Inferior parietal cortex (tissue), 1 donor: ENCODE results near the gene NUDT14.

Experiments
- DNase-seq: peaks from one replicate; pipeline ENCODE4 v3.0.0-alpha.2; 2016; ENCODE audit errors: extremely low spot score

NUDT14 gene

DNA sequence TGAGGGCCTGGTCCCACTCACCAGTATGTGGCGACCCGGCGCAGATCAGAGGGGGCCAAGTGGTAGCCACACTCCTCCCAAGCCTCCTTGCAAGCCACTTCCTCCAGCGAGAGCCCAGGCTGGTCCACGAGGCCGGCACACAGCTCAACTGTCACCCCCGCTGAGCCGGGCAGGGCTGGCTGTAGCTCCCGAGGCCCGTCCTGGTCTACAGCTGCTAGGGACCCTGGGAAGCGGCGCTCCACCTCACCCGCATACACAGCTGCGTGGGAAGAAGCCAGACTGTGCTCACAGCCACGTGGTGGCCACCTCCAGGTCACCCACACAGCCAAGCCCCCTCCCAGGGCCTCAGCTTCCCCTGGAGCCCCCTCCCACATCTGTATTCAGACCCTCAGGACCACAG is 4.6 kb downstream of the NUDT14 start:
- DNase-seq, result no peak

DNA sequence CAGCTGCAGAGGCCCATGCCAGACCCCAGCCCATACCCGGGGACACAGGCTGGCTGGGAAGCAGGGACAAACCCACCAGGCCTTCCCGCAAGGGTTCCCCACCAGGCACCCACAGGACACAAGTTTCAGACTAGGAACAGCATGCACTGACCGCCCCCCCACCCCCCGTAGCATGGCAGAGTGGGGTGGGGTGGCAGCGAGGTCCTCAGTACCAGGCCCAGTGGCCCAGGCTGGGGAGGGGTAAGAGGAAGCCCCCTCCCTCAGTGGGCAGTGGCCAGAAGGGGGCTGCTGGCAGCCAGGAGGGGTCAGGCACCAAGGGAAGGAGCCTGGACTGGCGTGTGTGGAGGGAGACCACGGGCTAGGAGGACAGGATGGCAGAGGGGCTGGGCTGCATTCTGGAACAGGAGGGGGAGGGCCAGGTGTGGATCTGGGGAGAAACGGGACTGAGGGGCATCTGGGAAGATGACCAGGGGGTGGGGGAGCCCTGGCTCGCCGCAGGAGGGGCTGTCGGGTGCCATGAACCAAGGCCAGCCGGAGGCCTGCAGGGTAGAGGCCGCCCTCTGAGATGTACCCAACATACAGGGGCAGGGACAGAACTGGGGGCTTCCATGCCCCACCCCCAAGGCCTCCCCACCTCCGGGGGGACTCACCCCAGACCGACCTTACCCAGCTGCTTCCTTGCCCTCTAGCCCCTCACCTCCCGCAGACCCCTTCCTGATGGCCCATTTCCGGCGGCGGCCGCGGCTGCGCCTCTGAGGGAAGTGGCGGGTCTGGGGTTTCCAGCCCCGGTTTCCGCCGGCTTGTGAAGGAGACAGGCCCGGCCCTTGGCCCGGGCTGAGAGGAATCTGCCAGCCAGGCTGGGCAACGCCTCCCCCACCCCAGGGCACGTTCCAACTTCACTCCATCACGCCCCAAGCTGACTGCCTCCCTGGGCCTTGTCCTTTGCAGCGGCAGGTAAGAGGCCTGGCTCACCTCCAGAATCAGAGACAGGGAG is 6.9 kb downstream of the NUDT14 start:
- DNase-seq, result no peak

- DNase-seq, result no peak
These were observed 8.0 kb downstream of the NUDT14 start for GRCh38 chr14:105173145-105173544.

DNA sequence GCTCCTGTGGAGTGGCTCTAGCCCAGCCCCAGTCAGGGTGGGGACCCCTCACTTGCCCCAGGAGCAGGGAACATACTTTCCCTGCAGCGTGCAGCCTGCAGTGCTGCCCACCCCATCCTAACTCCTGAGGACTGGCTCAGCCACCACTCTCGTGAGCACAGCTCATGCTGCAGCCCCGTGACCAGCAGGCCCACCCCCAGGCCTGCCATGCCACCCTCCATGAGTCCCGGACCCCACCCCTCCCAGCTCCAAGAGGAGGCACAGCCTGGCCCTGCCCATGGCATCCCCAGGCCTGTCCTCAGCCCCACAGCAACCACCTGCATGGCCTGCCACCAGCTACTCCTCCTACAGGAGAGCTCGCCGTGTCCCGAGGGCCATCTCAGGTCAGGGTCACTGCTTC is 8.6 kb downstream of the NUDT14 start:
- DNase-seq, result no peak

DNA sequence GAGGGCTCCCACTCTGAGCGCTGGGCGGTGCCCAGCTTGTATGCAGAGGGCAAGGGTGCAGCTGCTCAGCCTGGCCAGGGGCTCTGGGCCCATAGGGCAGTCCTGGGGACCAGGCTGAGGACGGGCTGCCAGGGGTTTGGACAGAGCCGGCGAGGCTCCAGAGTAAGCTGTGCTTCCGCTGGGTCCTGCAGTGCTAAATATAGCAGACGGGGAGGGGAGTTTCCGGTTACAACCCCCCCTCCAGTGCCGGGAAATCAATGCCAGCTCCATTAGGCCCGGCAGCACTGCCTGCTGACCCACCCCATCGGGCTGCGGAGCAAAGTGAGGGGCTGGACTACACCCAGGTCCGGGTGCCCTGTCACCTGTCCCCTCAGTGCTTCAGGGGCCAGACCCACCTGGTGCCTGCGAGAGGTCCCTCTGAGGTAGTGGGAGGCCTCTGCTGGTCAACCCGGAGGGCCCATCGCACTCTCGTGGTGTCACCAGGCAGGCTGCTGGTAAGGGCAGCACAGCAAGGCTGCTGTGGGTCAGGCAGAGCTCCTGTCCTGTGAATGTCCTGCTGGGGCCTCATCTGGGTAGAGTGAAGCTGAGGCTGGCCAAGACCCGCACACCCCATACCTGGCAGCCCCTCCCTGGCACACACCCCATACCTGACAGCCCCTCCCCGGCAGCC is 10.0 kb downstream of the NUDT14 start:
- no peak for DNase-seq

DNA sequence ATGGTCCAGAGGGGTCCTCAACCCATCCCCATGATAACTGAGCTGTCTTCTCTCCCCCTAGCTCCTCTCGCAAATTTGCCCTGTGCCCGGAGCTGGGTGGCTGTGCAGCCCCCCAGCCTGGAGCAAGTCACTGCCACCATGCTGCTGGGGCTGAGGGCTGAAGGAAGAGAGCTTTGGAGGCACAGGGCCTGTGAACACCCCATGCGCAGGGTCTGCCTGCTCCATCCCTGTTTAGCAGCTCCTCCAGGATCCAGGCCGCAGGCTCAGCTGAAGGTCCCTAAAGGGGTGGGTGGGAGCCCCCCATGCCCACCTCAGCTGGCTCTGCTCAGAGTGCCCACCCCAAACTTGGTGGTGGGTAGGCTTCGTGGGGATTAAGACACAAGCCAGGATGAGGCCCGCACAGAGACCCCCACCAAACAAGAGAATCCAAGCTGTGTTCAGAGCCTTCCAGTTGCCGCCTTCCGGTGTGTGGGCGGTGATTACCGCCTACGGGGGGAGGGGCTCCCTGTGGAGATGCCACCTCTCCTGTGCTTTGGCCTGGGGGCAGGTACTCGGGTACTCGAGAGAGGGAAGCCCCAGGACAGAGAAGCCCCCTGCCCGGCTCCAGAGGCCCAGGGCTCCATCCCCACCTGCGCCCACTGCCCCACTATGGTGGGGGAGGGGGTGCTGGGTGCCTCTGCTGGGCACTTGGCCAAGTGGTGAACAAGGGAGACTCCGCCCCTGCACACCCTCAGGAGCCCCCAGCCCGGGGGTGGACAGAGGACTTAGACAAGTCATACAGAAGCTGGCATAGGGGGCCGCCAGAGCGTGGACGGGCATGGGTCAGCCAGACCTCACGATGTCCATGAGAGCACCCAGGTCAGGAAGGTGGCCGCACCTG is 11.1 kb downstream of the NUDT14 start:
- no peak for DNase-seq

DNA sequence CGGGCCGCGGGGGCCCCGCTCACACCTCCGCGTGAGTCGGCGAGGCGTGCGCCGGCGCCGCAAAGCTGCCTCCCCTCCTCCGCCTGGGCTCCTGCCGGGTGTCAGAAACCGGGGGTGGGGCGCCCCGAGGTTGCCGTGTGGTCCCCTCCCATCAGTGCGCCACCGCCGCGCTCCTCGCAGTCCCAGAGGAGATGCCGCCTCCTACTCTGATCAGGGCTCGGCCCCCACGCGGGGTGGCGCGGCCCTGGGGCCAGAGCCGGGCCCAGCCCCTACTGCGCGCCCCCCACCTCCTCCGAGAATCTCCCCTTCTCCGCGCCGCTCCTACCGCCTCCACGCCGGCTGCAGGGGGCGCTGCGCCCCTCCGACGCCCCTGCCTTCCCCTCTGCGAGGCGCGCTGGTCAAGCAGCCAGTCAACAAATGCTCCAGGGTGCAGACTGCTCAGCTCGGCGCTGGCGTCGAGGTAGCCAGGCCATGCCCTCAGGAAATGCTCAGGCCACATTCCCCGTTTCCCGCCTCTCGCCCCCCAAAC is 12.1 kb downstream of the NUDT14 start:
- DNase-seq, result no peak

DNA sequence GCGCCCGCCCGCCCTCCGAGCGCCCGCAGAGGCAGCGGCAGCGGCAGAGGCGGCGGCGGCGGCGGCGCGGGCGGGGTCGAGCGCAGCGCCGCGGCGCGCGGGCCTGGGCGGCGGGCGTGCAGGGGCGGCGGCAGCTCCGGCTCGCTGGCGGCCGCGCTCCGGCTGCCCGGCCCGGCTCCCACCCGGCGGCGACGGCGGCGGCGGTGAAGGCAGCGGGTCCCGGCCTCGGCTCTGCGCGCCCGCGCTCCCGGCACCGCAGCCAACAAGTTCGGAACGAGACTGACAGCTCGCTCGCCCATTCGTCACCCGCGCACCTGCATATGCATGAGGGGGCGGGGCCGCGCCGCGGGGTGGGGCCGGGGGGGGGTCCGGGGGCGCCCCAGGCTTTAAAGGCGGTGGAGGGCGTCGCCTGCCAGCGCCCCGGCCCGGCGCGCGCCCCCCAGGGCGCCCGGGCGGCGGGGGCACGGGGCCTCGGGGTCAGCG is 12.6 kb downstream of the NUDT14 start, which contains the start of gene JAG2:
JAG2 (minus strand) TSS at position 281 of the 483 bp plus-strand sequence. CDS start 356 bp downstream, outside the sequence.
- DNase-seq, result no peak

DNA sequence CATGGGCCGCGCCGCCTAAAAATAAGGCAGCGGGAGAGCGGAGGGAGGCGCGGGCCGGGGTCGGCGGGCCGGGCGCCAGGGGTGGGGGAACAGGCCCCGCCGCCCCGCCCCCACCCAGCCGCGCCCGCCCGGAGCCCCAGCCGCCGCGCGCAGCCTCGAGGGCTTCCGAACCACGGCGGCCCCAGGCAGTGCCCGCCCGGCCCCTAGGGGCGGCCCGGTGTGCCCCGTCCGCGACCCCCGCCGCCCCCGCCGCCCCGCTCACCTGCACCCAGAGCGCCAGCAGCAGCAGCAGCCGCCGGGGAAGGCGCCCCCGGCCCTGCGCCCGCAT is 13.1 kb downstream of the NUDT14 start:
- DNase-seq, result no peak

- no peak for DNase-seq
These were observed 13.6 kb downstream of the NUDT14 start for GRCh38 chr14:105167303-105168092.

GRCh38 chr14:105166571-105167302 is 14.4 kb downstream of the NUDT14 start:
- no peak for DNase-seq

DNA sequence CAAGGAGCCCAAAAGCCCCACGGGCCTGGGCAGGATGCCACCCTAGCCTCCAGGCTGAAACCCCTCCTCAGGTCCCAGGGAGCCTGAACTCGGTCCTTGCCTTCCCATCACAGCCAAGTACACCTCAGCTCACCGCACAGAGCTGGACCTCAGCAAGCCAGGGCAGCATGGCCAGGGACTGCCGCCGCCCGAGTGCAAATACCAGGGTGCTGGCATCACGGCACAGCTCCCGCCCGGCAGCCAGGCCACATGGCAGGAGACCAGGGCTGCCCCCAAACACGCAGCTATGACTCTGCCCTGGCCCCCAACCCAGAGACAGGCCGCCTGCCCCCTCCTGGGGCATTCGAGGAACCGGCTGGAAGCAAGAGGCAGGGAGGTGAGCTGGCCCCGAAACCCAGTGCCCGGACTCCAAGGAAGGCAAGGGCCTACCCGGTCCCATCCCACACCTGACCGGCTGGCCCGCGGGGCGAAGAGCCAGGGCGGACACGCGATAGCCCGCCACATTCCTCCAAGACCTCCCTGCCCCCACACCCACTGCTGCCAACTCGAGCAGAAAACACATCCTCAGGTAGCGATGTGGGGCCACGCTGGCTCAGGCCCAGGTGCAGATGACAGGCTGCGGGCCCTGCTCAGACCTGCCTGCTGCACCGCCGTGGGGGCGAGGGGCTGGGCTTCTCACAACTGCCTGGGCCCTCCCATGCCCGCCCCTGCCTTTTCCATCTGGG is 15.2 kb downstream of the NUDT14 start:
- no peak for DNase-seq

DNA sequence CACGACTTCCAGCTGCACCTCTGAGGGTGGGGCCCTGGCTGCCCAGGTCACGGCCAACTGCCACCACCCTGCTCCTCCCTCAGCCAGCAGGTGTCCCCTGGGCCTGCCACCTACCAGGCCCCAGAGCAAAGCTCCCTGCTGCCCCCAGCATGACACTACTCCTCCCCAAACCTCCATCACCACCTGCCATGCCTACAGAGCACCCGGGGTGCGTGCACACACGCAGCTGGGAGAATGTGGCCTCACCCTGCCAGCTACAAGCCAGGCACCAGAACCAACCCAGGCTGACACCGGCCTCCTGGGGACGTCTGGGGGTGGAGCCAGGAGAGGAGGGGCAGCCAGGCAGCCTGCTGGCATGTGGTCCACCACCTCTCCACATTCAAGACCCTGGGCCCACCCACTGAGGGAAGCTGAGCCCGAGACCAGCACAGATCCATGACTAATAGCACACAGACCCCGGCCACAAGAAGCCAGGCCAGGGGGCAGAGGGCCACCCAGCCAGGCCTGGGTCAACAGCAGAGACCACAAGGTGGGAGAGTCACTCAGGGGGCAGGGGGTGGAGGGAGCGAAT is 15.9 kb downstream of the NUDT14 start:
- DNase-seq, result no peak

DNA sequence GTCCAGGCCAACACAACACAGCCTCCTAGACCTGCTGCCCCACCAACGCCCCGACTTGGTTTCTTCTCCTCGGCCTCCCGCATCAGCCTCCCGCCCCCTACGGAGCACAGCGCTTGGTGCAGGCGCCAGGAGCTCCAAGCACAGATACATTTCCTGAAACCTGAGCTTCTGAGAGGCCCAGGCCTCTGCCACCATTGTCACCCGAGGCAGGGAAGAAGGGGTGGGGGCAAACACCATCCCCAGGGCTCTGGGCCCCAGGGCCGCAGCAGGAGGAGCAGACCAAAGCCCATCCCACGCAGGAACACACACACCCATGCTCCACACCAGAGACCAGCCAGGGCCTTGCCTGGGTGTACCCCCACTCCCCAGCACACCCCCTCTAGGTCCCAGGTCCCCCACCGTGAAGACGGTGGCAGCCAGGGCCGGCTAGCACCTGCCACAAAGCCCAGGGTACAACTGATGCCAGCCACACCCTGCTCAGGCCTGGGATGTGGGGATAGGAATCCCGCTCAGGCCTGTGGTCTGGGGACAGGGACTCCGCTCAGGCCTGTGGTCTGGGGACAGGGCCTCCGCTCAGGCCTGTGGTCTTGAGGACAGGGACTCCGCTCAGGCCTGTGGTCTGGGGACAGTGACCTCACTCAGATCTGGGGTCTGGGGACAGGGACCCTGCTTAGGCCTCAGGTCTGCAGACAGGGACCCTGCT is 17.9 kb downstream of the NUDT14 start:
- DNase-seq, result no peak

- no peak for DNase-seq
These were observed 18.5 kb downstream of the NUDT14 start for GRCh38 chr14:105162669-105162979.

DNA sequence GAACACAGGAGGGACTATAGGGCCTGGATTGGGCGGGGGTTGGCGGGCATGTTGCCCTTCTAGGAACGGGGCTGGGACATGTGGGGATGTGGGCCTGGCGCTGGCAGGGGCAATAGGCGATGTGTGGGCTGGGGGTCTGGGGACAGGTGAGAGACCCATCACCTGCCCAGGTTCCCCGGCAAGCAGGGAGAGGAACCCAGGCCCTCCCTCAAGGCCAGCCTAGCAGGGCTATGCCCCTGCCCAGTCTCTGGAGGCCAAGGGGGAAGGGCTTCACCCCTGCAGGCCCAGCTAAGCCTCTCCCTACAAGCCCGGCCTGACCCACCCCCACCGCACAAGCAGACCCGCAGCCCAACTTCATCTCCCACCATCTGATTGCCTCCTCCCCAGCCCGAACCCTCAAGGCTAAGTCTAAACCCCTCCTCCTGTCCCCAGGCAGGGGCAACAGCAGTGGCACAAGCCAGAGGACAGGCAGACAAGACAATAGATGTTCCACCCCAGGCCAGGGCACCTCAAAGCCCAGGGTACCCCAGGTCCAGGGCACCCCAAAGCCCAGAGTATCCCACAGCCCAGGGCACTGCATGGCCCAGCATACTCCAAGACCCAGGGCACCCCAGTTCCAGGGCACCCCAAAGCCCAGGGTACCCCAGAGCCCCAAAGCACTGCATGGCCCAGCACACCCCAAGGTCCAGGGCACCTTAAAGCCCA is 19.0 kb downstream of the NUDT14 start:
- DNase-seq, result no peak

DNA sequence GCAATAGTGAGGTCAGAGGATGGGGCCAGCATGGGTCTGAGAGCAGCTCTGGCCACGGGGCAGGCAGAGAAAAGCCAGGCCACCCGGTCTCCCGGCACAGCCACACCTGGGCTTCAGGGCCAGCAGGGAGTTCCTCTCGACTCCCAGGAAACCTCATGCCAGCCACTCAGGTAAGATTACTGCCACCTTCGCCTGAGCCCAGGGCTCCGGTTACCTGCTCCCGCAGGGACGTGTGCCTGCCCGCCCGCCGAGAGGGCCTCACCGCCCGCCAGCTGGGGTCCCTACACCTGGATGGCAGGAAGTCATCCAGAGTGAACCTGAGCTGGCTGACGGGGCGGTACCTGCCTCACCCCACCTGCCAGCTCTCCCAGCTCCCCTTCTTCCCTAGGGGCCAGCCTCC is 19.8 kb downstream of the NUDT14 start:
- DNase-seq, result no peak

DNA sequence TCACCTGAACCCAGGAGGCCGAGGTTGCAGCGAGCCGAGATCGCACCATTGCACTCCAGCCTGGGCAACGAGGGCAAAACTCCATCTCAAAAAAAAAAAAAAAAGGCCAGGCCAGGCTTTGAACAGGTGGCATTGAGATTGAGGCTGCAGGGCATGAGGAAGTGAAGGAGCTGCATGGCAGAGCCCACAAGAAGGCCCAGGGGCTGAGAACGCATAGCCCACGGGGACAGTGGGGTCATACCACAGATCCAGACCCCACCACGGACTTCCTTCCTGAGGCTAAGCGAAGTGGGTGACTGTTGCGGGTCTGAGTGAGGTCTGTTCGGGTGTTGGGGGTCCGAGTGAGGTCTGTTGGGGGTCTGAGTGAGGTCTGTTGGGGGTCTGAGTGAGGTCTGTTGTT is 20.3 kb downstream of the NUDT14 start:
- no peak for DNase-seq
